HL-60 (cell line): Measurements from ENCODE around the gene YTHDF2.
A peak's percentile ranks its signal among the peaks of the same experiment; 100 is the strongest.
"Not testable (repeated sequence)": the region's sequence is repeated elsewhere in the genome, so short reads cannot be mapped to it uniquely, and the experiment has no call there.

ENCODE experiments used
- DNase-seq, 2 experiments: peaks; one replicate each; pipeline ENCODE4 v3.0.0-alpha.2; 2010 to 2020; ENCODE audit warnings: low read depth in 1 of 2, low spot score in 1 of 2
- H3K27ac ChIP-seq: fragments of 250-450 bp; sonication (Bioruptor Pico); replicated peaks from 2 replicates; pipeline ENCODE4 v1.5.1; 2020; ENCODE audit warnings: mild to moderate bottlenecking, moderate library complexity
- H3K27me3 ChIP-seq: fragments of 250-450 bp; sonication (Bioruptor Pico); 2 replicates; pipeline ENCODE4 v1.5.1; 2021; ENCODE audit warnings: mild to moderate bottlenecking, moderate library complexity; ENCODE audit not compliant: insufficient read depth, poor library complexity, severe bottlenecking
- H3K4me3 ChIP-seq: replicated peaks from 2 replicates; pipeline ENCODE4 v1.5.1; 2011; ENCODE audit warnings: mild to moderate bottlenecking, control low read depth, low read length; ENCODE audit not compliant: insufficient read depth
- GABPA ChIP-seq: IDR thresholded peaks from 2 replicates; pipeline ENCODE4 v1.6.1; 2012; ENCODE audit warnings: low read depth
- POLR2AphosphoS5 ChIP-seq: IDR thresholded peaks from 2 replicates; pipeline ENCODE4 v1.6.1; 2012; ENCODE audit warnings: low read depth
- SPI1 ChIP-seq: IDR thresholded peaks from 2 replicates; pipeline ENCODE4 v1.6.1; 2012; ENCODE audit warnings: low read depth, mild to moderate bottlenecking, borderline replicate concordance
- TF ChIP-seq, protein P1 (sequence below): IDR thresholded peaks from 2 replicates; pipeline ENCODE4 v1.6.1; 2012; ENCODE audit warnings: low read depth; ENCODE audit not compliant: insufficient replicate concordance
- TF ChIP-seq, protein P2 (sequence below): IDR thresholded peaks from one replicate; pipeline ENCODE4 v1.5.1; 2011; ENCODE audit warnings: low read length, control low read depth, inconsistent platforms; ENCODE audit not compliant: insufficient read depth

Gene YTHDF2

DNA sequence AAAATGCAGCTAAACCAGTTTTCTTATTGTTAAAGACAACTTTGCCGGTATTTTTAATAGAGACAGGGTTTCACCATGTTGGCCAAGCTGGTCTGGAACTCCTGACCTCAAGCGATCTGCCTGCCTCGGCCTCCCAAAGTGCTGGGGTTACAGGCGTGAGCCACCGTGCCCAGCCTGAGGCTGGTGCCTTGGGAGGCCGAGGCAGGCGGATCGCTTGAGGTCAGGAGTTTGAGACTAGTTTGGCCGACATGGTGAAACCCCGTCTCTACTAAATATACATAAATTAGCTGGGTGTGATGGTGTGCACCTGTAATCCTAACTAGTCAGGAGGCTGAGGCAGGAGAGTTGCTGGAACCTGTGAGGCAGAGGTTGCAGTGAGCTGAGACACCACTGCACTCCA is 35.2 kb downstream of the YTHDF2 start:
- not testable (repeated sequence) for H3K27me3 ChIP-seq, H3K27ac ChIP-seq, DNase-seq, H3K4me3 ChIP-seq
- TF ChIP-seq POLR2AphosphoS5 = 0 out of 2 replicates have a peak, but pooled peaks have one; percentile 24

DNA sequence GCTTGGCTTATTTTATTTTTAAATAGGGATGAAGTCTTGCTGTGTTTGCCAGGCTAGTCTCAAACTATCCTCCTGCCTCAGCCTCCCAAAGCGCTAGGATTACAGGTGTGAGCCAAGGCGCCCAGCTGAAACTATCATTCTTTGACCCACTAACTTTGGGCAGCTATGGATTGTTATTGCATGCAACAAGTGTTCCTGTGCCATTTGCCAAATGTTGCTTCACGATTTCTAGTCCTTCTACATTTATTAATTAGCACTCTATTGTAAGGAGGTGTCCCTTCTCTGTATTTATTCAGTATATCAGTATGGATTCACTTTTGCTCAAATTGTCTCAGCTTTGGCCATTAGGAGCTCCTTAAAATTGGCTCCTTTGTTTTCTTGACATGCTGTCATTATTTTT is 36.4 kb downstream of the YTHDF2 start:
- Histone ChIP-seq H3K27me3 (no peaks in the 10 kb centered on the region), H3K4me3 (no peak overlapping the region), H3K27ac (no peak overlapping the region)
- DNase-seq = no peak
- TF ChIP-seq SPI1 (no peak), POLR2AphosphoS5 (no peak), GABPA (no peak)
- TF ChIP-seq, protein P1, sequence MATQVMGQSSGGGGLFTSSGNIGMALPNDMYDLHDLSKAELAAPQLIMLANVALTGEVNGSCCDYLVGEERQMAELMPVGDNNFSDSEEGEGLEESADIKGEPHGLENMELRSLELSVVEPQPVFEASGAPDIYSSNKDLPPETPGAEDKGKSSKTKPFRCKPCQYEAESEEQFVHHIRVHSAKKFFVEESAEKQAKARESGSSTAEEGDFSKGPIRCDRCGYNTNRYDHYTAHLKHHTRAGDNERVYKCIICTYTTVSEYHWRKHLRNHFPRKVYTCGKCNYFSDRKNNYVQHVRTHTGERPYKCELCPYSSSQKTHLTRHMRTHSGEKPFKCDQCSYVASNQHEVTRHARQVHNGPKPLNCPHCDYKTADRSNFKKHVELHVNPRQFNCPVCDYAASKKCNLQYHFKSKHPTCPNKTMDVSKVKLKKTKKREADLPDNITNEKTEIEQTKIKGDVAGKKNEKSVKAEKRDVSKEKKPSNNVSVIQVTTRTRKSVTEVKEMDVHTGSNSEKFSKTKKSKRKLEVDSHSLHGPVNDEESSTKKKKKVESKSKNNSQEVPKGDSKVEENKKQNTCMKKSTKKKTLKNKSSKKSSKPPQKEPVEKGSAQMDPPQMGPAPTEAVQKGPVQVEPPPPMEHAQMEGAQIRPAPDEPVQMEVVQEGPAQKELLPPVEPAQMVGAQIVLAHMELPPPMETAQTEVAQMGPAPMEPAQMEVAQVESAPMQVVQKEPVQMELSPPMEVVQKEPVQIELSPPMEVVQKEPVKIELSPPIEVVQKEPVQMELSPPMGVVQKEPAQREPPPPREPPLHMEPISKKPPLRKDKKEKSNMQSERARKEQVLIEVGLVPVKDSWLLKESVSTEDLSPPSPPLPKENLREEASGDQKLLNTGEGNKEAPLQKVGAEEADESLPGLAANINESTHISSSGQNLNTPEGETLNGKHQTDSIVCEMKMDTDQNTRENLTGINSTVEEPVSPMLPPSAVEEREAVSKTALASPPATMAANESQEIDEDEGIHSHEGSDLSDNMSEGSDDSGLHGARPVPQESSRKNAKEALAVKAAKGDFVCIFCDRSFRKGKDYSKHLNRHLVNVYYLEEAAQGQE = no peak
- TF ChIP-seq, protein P2, sequence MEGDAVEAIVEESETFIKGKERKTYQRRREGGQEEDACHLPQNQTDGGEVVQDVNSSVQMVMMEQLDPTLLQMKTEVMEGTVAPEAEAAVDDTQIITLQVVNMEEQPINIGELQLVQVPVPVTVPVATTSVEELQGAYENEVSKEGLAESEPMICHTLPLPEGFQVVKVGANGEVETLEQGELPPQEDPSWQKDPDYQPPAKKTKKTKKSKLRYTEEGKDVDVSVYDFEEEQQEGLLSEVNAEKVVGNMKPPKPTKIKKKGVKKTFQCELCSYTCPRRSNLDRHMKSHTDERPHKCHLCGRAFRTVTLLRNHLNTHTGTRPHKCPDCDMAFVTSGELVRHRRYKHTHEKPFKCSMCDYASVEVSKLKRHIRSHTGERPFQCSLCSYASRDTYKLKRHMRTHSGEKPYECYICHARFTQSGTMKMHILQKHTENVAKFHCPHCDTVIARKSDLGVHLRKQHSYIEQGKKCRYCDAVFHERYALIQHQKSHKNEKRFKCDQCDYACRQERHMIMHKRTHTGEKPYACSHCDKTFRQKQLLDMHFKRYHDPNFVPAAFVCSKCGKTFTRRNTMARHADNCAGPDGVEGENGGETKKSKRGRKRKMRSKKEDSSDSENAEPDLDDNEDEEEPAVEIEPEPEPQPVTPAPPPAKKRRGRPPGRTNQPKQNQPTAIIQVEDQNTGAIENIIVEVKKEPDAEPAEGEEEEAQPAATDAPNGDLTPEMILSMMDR = no peak

DNA sequence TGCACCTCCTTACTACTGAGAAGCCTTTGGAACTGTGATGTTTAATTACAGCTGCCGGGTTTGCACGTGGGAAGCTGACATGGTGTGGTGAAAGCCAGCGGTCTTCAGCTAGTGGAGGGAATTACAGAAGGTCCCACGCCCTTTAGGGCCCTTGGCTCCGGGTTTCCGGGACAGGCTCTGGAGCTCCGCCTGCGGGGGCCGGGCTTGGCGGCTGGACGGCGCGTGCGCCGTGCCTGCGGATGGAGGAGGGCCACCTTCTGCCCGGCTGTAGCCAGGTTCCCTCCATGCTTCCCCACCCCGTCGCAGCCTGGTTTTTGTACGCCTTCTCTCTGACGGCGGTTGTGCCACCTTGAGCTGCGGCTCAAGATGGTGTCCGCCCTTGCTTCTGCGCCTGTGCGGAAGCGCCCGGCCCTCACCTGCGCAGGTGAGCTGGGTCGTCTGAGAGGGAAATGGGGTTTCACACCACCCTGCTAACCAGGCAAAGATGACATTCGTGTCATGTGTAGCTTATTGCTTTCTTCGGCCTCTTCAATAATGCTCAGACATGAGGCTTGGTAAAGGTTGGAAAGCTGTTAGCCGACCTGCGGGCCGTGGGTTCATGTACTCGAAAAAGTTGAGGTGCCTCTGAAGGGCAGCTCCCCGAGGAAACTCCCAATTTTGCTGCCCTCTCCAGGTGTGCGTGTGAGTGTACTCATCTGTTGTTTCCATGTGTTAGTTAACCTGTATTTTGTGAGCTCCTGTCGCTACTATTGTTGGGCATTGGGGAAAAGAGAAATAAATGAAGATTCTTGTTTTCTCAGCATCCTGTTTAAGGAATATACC is 38.6 kb downstream of the YTHDF2 start:
- DNase-seq = peak; percentile 75 to 86
- Histone ChIP-seq H3K27me3 (no peaks in the 10 kb centered on the region), H3K27ac (peak overlapping the region; percentile 33), H3K4me3 (peak overlapping the region; percentile 35)
- TF ChIP-seq, protein P1 = no peak
- TF ChIP-seq, protein P2 = no peak
- TF ChIP-seq POLR2AphosphoS5 (peak; percentile 52; the same call in 1 of the 2 replicates), SPI1 (no peak), GABPA (no peak)

DNA sequence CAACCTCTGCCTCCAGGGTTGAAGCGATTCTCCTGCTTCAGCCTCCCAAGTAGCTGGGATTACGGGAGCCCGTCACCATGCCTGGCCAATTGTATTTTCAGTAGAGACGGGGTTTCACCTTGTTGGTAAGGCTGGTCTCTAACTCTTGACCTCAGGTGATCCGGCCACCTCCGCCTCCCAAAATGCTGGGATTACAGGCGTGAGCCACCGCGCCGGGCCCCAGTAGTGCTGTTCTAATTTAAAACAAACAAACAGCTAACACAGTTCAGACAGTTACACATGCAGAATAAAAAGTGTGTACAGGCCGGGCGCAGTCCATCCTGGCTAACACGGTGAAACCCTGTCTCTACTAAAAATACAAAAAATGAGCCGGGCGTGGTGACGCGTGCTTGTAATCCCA is 39.6 kb downstream of the YTHDF2 start:
- Histone ChIP-seq H3K27me3 (no peaks in the 10 kb centered on the region), H3K4me3 (no peak overlapping the region), H3K27ac (no peak overlapping the region)
- DNase-seq = no peak
- TF ChIP-seq, protein P1 = no peak
- TF ChIP-seq POLR2AphosphoS5 (no peak), SPI1 (no peak), GABPA (no peak)
- TF ChIP-seq, protein P2 = no peak
